HEK293 (cell line): Measurements from ENCODE around the gene ADK.
"Not testable (repeated sequence)": the region's sequence is repeated elsewhere in the genome, so short reads cannot be mapped to it uniquely, and the experiment has no call there.

Source experiments
- CTCF ChIA-PET: fragments of 350-600 bp; formaldehyde crosslinking; extraction: SDS; loops from one replicate; lab custom pipeline; 2021; ENCODE audit warnings: antibody characterized with exemption; lab: Yijun Ruan, JAX
- POLR2A ChIA-PET: fragments of 300-600 bp; formaldehyde crosslinking; extraction: SDS; loops from one replicate; lab custom pipeline; 2020; ENCODE audit warnings: antibody characterized with exemption, inconsistent platforms; lab: Yijun Ruan, JAX
- H3K27ac ChIP-seq: fragments of 200-500 bp; sonication (Bioruptor generic); 2 replicates; pipeline ENCODE4 v1.5.1; 2014; ENCODE audit warnings: low read depth, low read length, control low read depth, inconsistent platforms; ENCODE audit errors: extremely low read depth
- H3K36me3 ChIP-seq, 2 experiments: fragments of 200-500 bp in 1 of 2; sonication (Bioruptor generic) in 1 of 2; 1 replicate in 1 of 2; 2 replicates in 1 of 2; pipeline ENCODE4 v1.5.1; 2014 to 2017; ENCODE audit warnings: inconsistent platforms in 2 of 2, low read length in 2 of 2; ENCODE audit not compliant: control insufficient read depth in 2 of 2, insufficient read depth in 1 of 2
- H3K4me1 ChIP-seq: fragments of 200-500 bp; sonication (Bioruptor generic); 2 replicates; pipeline ENCODE4 v1.5.1; 2014; ENCODE audit warnings: mild to moderate bottlenecking, low read length, inconsistent platforms; ENCODE audit not compliant: control insufficient read depth, insufficient read depth
- H3K4me3 ChIP-seq: 2 replicates; pipeline ENCODE4 v1.5.1; 2011; ENCODE audit warnings: low read depth, mild to moderate bottlenecking, control low read depth, low read length, moderate library complexity
- H3K9me3 ChIP-seq: fragments of 200-500 bp; sonication (Bioruptor generic); 2 replicates; pipeline ENCODE4 v1.5.1; 2014; ENCODE audit warnings: low read depth, low read length, inconsistent platforms; ENCODE audit not compliant: control insufficient read depth, insufficient read depth
- EGR2 ChIP-seq: fragments of 450-650 bp; formaldehyde crosslinking; IDR thresholded peaks from 2 replicates; pipeline ENCODE4 v1.5.1; 2016; ENCODE audit warnings: low read depth, missing biosample characterization, missing genetic modification characterization
- GLI2 ChIP-seq: fragments of 450-650 bp; formaldehyde crosslinking; IDR thresholded peaks from 2 replicates; pipeline ENCODE4; 2017; ENCODE audit warnings: missing biosample characterization, missing genetic modification characterization, low read depth, borderline replicate concordance
- HOXD13 ChIP-seq: sonication (generic); formaldehyde crosslinking; IDR thresholded peaks from 2 replicates; pipeline ENCODE4 v1.8.0; 2022; ENCODE audit warnings: missing genetic modification reagents, borderline replicate concordance
- OVOL3 ChIP-seq: fragments of 450-650 bp; formaldehyde crosslinking; IDR thresholded peaks from 2 replicates; pipeline ENCODE4 v1.5.1; 2016; ENCODE audit warnings: missing biosample characterization, missing genetic modification characterization
- PRDM1 ChIP-seq: fragments of 450-650 bp; formaldehyde crosslinking; IDR thresholded peaks from 2 replicates; pipeline ENCODE4; 2016; ENCODE audit warnings: missing biosample characterization, missing genetic modification characterization
- PRDM6 ChIP-seq: fragments of 450-650 bp; formaldehyde crosslinking; IDR thresholded peaks from 2 replicates; pipeline ENCODE4 v1.5.1; 2017; ENCODE audit warnings: missing biosample characterization, missing genetic modification characterization
- SALL2 ChIP-seq: fragments of 450-650 bp; formaldehyde crosslinking; IDR thresholded peaks from 2 replicates; pipeline ENCODE4 v1.5.0; 2017; ENCODE audit warnings: missing biosample characterization, mild to moderate bottlenecking, missing genetic modification characterization, borderline replicate concordance
- SP3 ChIP-seq: fragments of 450-650 bp; formaldehyde crosslinking; IDR thresholded peaks from 2 replicates; pipeline ENCODE4 v1.5.1; 2016; ENCODE audit warnings: missing biosample characterization, missing genetic modification characterization
- ZFHX2 ChIP-seq: fragments of 450-650 bp; formaldehyde crosslinking; conservative IDR thresholded peaks from 2 replicates; pipeline ENCODE4 v1.5.1; 2016; ENCODE audit warnings: missing biosample characterization, missing genetic modification characterization
- ZNF114 ChIP-seq: fragments of 450-650 bp; formaldehyde crosslinking; IDR thresholded peaks from 2 replicates; pipeline ENCODE4 v1.5.0; 2017; ENCODE audit warnings: missing biosample characterization, missing genetic modification characterization
- ZNF133 ChIP-seq: fragments of 450-650 bp; formaldehyde crosslinking; IDR thresholded peaks from 2 replicates; pipeline ENCODE4 v1.5.1; 2016; ENCODE audit warnings: missing biosample characterization, missing genetic modification characterization
- ZNF2 ChIP-seq: fragments of 450-650 bp; formaldehyde crosslinking; IDR thresholded peaks from 2 replicates; pipeline ENCODE4 v1.5.1; 2016; ENCODE audit warnings: missing biosample characterization, missing genetic modification characterization
- ZNF248 ChIP-seq: fragments of 450-650 bp; formaldehyde crosslinking; IDR thresholded peaks from 2 replicates; pipeline ENCODE4 v1.5.1; 2017; ENCODE audit warnings: missing biosample characterization, missing genetic modification characterization
- ZNF354C ChIP-seq: fragments of 450-650 bp; formaldehyde crosslinking; IDR thresholded peaks from 2 replicates; pipeline ENCODE4 v1.5.1; 2016; ENCODE audit warnings: missing biosample characterization, missing genetic modification characterization, low read depth, borderline replicate concordance
- ZNF394 ChIP-seq: fragments of 450-650 bp; formaldehyde crosslinking; IDR thresholded peaks from 2 replicates; pipeline ENCODE4 v1.5.1; 2016; ENCODE audit warnings: missing biosample characterization, missing genetic modification characterization, mild to moderate bottlenecking, moderate library complexity, borderline replicate concordance
- ZNF513 ChIP-seq: fragments of 450-650 bp; IDR thresholded peaks from 2 replicates; pipeline ENCODE4 v1.5.1; 2018; ENCODE audit warnings: missing biosample characterization, missing genetic modification characterization
- ZNF623 ChIP-seq: fragments of 450-650 bp; formaldehyde crosslinking; IDR thresholded peaks from 2 replicates; pipeline ENCODE4 v1.5.1; 2016; ENCODE audit warnings: missing biosample characterization, missing genetic modification characterization
- ZNF626 ChIP-seq: fragments of 450-650 bp; sonication (Bioruptor Pico); formaldehyde crosslinking; IDR thresholded peaks from 2 replicates; pipeline ENCODE4 v1.5.1; 2018; ENCODE audit warnings: missing biosample characterization, missing genetic modification characterization, inconsistent platforms
- ZNF629 ChIP-seq: fragments of 450-650 bp; formaldehyde crosslinking; IDR thresholded peaks from 2 replicates; pipeline ENCODE4 v1.5.1; 2017; ENCODE audit warnings: missing biosample characterization, missing genetic modification characterization
- ZNF664 ChIP-seq: fragments of 450-650 bp; formaldehyde crosslinking; IDR thresholded peaks from 2 replicates; pipeline ENCODE4 v1.5.1; 2016; ENCODE audit warnings: missing biosample characterization, missing genetic modification characterization
- ZNF701 ChIP-seq: fragments of 450-650 bp; formaldehyde crosslinking; IDR thresholded peaks from 2 replicates; pipeline ENCODE4 v1.5.1; 2016; ENCODE audit warnings: missing biosample characterization, missing genetic modification characterization
- TF ChIP-seq, protein P1 (sequence below): fragments of 450-650 bp; formaldehyde crosslinking; IDR thresholded peaks from 2 replicates; pipeline ENCODE4 v1.5.1; 2016; ENCODE audit warnings: missing biosample characterization, missing genetic modification characterization

The ADK gene

DNA sequence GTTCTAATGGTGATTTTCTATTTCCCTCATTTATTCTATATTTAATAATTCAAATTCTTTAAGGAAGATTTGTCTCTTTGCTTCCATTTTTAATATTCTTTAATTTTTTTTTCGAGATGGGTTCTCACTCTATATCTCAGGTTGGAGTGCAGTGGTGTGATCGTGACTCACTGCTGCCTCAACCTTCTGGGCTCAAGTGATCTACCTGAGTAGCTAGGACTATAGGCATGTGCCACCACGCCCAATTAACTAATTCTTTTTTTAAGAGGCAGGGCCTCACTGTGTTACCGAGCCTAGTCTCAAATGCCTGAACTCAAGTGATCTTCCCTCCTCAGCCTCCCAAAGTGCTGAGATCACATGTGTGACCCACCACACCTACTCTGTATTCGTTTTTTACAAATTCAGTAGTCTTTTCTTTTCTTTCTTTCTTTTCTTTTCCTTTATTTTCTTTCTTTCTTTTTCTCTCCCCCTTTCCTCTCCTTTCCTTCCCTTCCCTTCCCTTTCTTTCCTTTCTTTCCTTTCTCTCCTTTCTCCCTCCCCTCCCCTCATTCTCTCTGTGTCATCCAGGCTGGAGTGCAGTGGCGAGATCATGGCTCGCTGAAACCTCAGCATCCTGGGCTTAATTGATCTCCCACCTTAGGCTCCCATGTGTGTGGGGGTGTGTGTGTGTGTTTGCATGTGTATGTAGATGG lies 323.1 kb downstream of the ADK start:
- no peaks in the 10 kb centered on the region for H3K4me1 ChIP-seq
- TF ChIP-seq PRDM1 (tag by site-specific recombination) (peak; percentile 96), ZFHX2 (tag by site-specific recombination) (peak; percentile 51), ZNF664 (tag by site-specific recombination) (no peak), EGR2 (tag by site-specific recombination) (0 out of 2 replicates have a peak, but pooled peaks have one; percentile 35), PRDM6 (tag by site-specific recombination) (no peak)
- POLR2A ChIA-PET = no interaction called here
- H3K36me3 ChIP-seq = no peaks in the 10 kb centered on the region; a peak in 1 of 3 replicates
- no peaks in the 10 kb centered on the region for H3K9me3 ChIP-seq
- no peak overlapping the region for H3K4me3 ChIP-seq
- H3K27ac ChIP-seq = no peak overlapping the region
- CTCF ChIA-PET = no interaction called here

GRCh38 chr10:74476162-74476706 lies 325.2 kb downstream of the ADK start:
- CTCF ChIA-PET, H3K4me3 ChIP-seq, H3K4me1 ChIP-seq, H3K9me3 ChIP-seq, H3K36me3 ChIP-seq, POLR2A ChIA-PET, H3K27ac ChIP-seq: not testable (repeated sequence)

- Histone ChIP-seq H3K4me1 (no peaks in the 10 kb centered on the region), H3K27ac (no peak overlapping the region), H3K9me3 (no peaks in the 10 kb centered on the region), H3K36me3 (peaks cover 0 to 3% of the 10 kb centered on the region in 2 experiments; a peak in 2 of 3 replicates), H3K4me3 (no peak overlapping the region)
- ChIA-PET CTCF (no interaction called here), POLR2A (no interaction called here)
- TF ChIP-seq SALL2 (no peak), ZNF114 (tag by site-specific recombination) (no peak), ZNF701 (tag by site-specific recombination) (no peak), ZNF133 (tag by site-specific recombination) (peak; percentile 91)
These were observed 329.8 kb downstream of the ADK start for GRCh38 chr10:74480778-74481177.

GRCh38 chr10:74483356-74483755 lies 332.3 kb downstream of the ADK start:
- no peak overlapping the region for H3K4me3 ChIP-seq
- CTCF ChIA-PET = no interaction called here
- no peaks in the 10 kb centered on the region for H3K4me1 ChIP-seq
- POLR2A ChIA-PET = no interaction called here
- no peaks in the 10 kb centered on the region for H3K9me3 ChIP-seq
- H3K27ac ChIP-seq = no peak overlapping the region
- H3K36me3 ChIP-seq = peaks cover 0 to 3% of the 10 kb centered on the region in 2 experiments; a peak in 2 of 3 replicates
- TF ChIP-seq OVOL3 (tag by site-specific recombination) (no peak), ZNF629 (tag by site-specific recombination) (no peak), ZNF248 (tag by site-specific recombination) (no peak), ZNF354C (tag by site-specific recombination) (no peak), GLI2 (tag by site-specific recombination) (no peak), ZNF623 (tag by site-specific recombination) (no peak), ZNF2 (tag by site-specific recombination) (no peak), HOXD13 (no peak), ZNF394 (tag by site-specific recombination) (no peak), ZNF513 (tag by site-specific recombination) (no peak), SP3 (tag by site-specific recombination) (no peak), ZNF626 (no peak)
- TF ChIP-seq, protein P1, sequence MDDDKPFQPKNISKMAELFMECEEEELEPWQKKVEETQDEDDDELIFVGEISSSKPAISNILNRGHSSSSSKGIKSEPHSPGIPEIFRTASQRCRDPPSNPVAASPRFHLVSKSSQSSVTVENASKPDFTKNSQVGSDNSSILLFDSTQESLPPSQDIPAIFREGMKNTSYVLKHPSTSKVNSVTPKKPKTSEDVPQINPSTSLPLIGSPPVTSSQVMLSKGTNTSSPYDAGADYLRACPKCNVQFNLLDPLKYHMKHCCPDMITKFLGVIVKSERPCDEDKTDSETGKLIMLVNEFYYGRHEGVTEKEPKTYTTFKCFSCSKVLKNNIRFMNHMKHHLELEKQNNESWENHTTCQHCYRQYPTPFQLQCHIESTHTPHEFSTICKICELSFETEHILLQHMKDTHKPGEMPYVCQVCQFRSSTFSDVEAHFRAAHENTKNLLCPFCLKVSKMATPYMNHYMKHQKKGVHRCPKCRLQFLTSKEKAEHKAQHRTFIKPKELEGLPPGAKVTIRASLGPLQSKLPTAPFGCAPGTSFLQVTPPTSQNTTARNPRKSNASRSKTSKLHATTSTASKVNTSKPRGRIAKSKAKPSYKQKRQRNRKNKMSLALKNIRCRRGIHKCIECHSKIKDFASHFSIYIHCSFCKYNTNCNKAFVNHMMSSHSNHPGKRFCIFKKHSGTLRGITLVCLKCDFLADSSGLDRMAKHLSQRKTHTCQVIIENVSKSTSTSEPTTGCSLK (tag by site-specific recombination) = no peak
